AG04450 (cell line): ENCODE results near the gene NSMCE1. TPM values are rescaled to one million over a fixed set of nuclear protein-coding genes. Genes with fewer than 3 reads are reported as not detected.

Source experiments
- CTCF ChIA-PET: fragments of 300-600, 350-600 bp; formaldehyde crosslinking; extraction: SDS; loops from one replicate; lab custom pipeline; 2022; ENCODE audit warnings: antibody characterized with exemption, inconsistent platforms; lab: Charles Lee
- POLR2A ChIA-PET: fragments of 350-600 bp; formaldehyde crosslinking; extraction: SDS; loops from one replicate; lab custom pipeline; 2021; ENCODE audit warnings: antibody characterized with exemption, inconsistent platforms; lab: Yijun Ruan, JAX
- DNase-seq: peaks from one replicate; pipeline ENCODE4 v3.0.0-alpha.2; 2011; ENCODE audit warnings: low read depth, low spot score
- H3K27ac ChIP-seq: one replicate; pipeline ENCODE4 v1.5.1; 2012; ENCODE audit warnings: low read depth, low read length, control low read depth
- H3K27me3 ChIP-seq: one replicate; pipeline ENCODE4 v1.6.0; 2012; ENCODE audit warnings: low read length; ENCODE audit not compliant: control insufficient read depth, insufficient read depth
- H3K4me3 ChIP-seq: 2 replicates; pipeline ENCODE4 v1.5.1; 2011; ENCODE audit warnings: mild to moderate bottlenecking, low read depth, low read length, control low read depth
- H3K9me3 ChIP-seq: 2 replicates; pipeline ENCODE4 v1.5.1; 2012; ENCODE audit warnings: low read length; ENCODE audit not compliant: control insufficient read depth, insufficient read depth
- polyA plus RNA-seq: library from polyadenylated mRNA; depleted of rRNA; stranded (reverse); fragments of >200 nt; gene quantifications from 2 replicates; pipeline ENCODE4 v1.2.3, GENCODE V29; 2011
- TF ChIP-seq, protein P1 (sequence below): IDR thresholded peaks from 2 replicates; pipeline ENCODE4 v1.5.1; 2011; ENCODE audit warnings: low read depth, low read length, control low read depth, inconsistent platforms

The NSMCE1 gene
- polyA plus RNA-seq, 1 experiment, result 35.4 TPM

DNA sequence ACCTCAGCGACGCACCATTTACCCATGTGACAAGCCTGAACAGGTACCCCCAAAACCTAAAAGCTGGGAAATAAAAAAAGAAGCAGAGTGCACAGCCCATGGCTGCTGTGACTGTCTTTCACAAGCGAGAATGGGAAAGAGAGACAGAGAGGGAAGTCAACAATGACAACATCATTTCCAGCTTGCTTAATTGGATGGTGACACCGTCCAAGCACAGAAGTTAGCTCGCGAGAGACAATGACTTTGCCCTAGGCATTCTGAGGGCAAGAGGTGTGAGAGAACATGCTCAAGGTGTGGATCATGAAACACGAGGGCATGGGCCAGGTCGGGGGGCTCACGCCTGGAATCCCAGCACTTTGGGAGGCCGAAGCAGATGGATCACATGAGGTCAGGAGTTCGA, 19.3 kb upstream of the NSMCE1 start:
- POLR2A ChIA-PET, result no interaction called here
- CTCF ChIA-PET, result no interaction called here

DNA sequence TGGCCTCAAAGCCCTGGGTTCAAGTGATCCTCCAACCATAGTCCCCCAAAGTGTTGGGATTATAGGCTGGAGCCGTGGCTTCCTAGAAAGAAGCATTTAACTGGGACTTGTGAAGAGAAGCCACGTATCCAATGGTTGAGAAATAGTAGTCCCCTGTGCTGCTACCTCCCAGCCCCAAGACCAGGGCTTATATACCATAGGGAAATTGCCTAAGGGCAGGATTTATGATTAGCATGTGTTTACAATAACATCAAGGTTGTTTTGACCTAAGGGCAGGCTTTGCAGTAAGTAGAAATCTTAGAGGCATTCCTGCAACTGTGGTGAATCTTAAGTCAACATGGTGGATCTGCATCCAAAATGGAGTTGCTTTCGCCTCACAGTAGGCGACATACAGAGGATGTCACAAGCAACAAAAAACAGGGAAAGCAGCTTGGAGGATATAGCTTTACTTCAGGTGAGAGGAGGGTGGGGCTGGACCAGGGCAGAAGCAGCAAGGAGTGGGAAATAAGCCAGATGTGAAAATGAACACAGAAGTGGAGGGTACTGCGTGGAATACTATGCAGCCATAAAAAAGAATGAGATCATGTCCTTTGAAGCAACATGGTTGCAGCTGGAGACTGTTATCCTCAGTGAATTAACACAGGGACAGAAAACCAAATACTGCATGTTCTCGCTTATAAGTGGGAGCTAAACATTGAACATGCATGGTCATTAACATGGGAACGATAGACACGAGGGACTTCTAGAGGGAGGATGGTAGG, 18.7 kb upstream of the NSMCE1 start:
- POLR2A ChIA-PET, result no interaction called here
- no peak overlapping the region for H3K4me3 ChIP-seq
- TF ChIP-seq, protein P1, sequence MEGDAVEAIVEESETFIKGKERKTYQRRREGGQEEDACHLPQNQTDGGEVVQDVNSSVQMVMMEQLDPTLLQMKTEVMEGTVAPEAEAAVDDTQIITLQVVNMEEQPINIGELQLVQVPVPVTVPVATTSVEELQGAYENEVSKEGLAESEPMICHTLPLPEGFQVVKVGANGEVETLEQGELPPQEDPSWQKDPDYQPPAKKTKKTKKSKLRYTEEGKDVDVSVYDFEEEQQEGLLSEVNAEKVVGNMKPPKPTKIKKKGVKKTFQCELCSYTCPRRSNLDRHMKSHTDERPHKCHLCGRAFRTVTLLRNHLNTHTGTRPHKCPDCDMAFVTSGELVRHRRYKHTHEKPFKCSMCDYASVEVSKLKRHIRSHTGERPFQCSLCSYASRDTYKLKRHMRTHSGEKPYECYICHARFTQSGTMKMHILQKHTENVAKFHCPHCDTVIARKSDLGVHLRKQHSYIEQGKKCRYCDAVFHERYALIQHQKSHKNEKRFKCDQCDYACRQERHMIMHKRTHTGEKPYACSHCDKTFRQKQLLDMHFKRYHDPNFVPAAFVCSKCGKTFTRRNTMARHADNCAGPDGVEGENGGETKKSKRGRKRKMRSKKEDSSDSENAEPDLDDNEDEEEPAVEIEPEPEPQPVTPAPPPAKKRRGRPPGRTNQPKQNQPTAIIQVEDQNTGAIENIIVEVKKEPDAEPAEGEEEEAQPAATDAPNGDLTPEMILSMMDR, result no peak
- H3K9me3 ChIP-seq, result peaks cover 6% of the 10 kb centered on the region; the same call in 1 of the 2 replicates
- peak overlapping the region; percentile 67 for H3K27ac ChIP-seq
- no peak for DNase-seq
- CTCF ChIA-PET, result no interaction called here
- H3K27me3 ChIP-seq, result no peaks in the 10 kb centered on the region

More for the DNA sequence above, 19.3 kb upstream of the NSMCE1 start:
- TF ChIP-seq, protein P1, result no peak
- no peak overlapping the region for H3K27ac ChIP-seq
- H3K4me3 ChIP-seq, result no peak overlapping the region
- H3K27me3 ChIP-seq, result no peaks in the 10 kb centered on the region
- H3K9me3 ChIP-seq, result peaks cover 6% of the 10 kb centered on the region; the same call in 1 of the 2 replicates
- no peak for DNase-seq

DNA sequence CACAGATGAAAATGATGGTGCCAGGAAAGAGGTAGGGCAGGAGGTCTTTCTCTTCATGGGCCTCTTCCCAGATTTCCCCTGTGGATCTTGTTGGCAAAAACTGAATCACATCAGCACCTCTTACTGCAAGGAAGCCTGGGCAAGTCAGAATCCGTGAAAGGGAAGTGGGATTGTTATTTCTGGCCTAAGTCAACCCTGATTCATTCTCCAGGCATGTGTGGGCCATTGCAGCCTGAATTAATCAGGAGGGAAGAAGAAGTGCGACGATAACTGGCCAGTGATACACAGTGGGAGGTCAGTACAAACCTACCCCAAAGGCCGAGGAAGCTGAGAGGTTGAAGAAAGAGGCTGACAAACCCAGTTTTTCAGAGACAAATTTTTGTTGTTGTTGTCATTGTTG, 17.9 kb upstream of the NSMCE1 start:
- peaks cover 6% of the 10 kb centered on the region; the same call in 1 of the 2 replicates for H3K9me3 ChIP-seq
- H3K4me3 ChIP-seq, result no peak overlapping the region
- TF ChIP-seq, protein P1, result no peak
- ChIA-PET CTCF (no interaction called here), POLR2A (no interaction called here)
- peak overlapping the region; percentile 67 for H3K27ac ChIP-seq
- peak; percentile 85 for DNase-seq
- H3K27me3 ChIP-seq, result no peaks in the 10 kb centered on the region

DNA sequence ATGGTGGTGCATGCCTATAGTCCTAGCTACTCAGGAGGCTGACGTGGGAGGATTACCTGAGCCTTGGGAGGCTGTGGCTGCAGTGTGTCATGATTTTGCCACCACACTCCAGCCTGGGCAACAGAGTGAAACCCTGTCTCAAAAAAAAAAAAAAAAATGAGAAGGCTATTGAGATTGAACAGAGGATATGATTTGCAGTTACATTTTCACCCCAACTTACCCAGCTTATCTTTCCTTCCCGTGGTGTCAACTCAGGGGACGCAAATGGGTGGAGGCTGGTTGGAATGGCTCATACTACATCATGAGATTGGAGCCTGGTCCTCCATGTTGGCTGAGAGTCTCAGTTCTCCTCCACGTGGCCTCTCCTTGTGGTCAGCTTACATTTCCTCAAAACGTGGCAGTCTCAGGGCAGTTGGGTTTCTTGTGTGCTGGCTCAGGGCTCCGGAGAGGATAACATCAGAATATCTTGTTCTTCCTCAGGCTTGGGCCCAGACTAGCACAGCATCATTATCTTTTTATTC, 17.2 kb upstream of the NSMCE1 start:
- POLR2A ChIA-PET, result interaction anchor here (0.7 to 0.9 kb wide), 2 partner anchors 12 to 82 kb away, joined by 3 to 4 read pairs; no protein-coding TSS in a partner anchor
- no peak overlapping the region for H3K4me3 ChIP-seq
- no peaks in the 10 kb centered on the region for H3K27me3 ChIP-seq
- no peak for DNase-seq
- CTCF ChIA-PET, result no interaction called here
- H3K27ac ChIP-seq, result peak overlapping the region; percentile 67
- peaks cover 6% of the 10 kb centered on the region; the same call in 1 of the 2 replicates for H3K9me3 ChIP-seq
- TF ChIP-seq, protein P1, result no peak
